HG03354 (cell line): ENCODE measurements around the gene FAM3D.
"Not testable (repeated sequence)": the region's sequence is repeated elsewhere in the genome, so short reads cannot be mapped to it uniquely, and the experiment has no call there.

ENCODE experiments used
- ATAC-seq: cut with Tn5 transposase; IDR thresholded peaks from one replicate; pipeline ENCODE4 v1.9.1; 2021; ENCODE audit warnings: mild to moderate bottlenecking; ENCODE audit not compliant: unreplicated experiment, poor library complexity, severe bottlenecking

FAM3D gene

DNA sequence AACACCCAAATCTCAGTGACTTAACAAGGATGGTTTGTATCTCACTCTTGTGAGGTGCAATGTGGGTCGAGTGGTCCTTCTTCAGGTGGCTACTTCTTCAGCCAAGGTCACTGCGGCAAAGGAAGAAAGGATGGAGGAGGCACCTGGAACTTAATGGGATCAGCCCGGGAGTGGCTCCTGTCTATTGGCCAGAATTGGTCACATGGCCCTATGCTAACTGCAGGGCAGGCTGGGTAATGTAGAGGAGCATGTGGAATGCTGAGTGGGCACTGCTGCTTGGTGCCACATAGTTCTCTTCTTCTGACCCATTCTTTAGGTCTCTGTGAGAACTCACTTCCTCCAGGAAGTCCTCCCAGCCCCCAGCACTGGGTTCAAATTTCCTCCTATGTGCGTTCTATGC is 20.3 kb upstream of the FAM3D start:
- ATAC-seq = no peak

DNA sequence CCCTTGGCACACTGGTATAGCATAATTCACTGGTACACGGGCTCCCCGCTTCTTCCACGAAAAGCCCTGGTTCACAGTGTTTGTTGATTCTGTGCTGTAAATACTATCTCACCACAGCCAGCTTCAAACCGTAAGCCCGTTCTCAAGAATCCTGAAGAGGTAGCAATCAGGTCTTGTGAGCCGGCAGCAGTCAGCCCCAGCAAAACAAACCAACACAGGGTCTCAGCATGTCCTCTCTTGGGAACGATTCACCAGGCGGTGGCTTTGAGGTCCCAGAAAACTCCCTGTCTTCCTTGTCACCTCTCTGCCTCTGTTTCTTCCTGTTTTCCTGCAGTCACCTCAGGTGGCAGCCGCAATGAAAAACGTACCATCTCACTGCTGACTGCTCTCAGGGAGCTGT is 19.1 kb upstream of the FAM3D start:
- no peak for ATAC-seq

DNA sequence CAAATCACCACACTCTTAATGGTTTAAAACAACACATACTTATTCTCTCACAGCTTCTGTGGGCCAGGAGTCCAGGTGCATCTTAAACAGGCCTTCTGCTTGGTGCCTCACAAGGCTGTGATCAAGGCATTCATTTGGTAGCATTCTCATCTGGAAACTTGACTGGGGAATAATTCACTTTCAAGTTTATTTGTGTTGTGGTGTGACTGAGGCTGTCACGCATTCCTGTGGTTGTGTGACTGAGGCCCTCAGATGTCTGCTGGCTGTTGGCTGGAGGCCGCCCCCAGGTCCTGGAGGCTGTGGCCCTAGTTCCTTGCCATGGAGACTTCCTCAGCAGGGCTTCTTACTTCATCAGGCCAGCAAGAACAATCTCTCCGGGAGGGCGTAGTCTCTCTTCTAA is 16.9 kb upstream of the FAM3D start:
- peak; percentile 58 for ATAC-seq

DNA sequence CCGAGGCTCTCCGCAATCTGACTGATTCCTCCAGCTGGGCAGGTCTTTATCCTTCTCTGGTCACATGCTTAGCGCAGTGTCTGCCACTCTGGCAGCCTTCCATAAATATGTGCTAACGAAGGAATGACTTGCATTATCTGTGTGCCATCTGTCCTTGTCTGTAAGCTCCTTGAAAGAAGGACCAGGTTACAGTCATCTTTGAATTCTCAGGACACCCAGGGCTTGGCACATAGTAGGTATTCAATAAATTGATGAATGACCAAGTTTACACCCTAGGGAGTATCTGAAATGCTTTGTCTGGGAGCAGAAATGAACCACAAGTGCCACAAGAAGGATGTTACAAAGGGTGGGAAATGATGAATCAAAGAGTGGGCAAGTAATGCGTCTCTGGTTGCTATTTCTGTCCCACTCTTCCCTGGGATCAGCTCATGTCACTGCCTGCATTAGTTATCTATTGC is 16.5 kb upstream of the FAM3D start:
- ATAC-seq = no peak

GRCh38 chr3:58681863-58682262 is 15.3 kb upstream of the FAM3D start:
- ATAC-seq = no peak

GRCh38 chr3:58680879-58681525 is 14.4 kb upstream of the FAM3D start:
- no peak for ATAC-seq

DNA sequence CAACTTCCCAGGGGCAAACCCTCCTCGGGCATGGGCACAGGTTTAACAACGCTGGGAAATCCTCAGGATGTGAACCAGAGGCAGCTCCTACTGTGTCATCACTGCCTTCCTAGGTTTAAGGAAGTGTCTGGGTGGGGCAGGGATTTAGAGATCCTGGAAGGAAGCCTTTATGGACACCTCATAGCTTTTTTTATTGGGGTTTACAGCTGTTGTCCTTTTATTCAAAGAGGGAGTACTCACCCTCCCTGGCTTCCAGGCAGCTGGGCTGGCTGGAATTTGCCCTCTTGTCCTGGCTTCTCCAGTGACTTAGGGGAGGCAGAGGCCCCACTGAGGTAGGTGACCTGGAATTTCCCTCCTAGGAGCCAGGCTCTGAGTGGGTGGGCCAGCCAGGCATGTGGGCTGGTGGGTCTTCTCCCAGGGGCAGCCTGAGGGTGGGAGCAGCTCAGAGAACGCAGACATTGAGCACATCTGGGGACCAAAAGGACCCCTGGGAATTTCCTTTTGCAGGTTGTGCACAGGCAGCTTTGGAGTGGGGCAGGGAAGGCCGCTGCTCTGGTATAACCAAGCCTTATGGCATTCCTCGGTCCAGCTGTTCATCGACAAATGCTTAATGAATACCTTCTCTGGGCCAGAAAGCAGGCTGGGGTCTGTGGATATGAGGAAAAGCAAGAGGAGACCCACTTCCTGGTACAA is 13.5 kb upstream of the FAM3D start:
- ATAC-seq = no peak

DNA sequence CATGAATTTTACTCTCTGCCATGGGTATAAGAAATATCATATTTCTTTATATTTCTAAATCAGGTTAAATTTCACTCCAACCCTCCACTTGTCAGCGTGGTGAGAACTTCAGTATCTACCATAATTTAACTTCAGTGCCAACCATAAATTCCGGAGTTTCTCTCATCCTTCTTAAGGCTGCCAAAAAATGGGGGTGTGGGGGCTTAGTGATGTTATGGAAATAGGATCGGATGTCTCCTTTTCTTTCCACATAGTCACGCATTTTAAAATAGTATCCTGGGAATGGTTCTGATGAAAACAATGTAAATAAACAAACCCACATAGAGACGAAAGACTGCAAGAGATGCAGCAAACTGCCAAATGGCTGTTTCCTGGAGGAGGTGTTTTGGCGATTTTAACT is 12.9 kb upstream of the FAM3D start:
- ATAC-seq = no peak

DNA sequence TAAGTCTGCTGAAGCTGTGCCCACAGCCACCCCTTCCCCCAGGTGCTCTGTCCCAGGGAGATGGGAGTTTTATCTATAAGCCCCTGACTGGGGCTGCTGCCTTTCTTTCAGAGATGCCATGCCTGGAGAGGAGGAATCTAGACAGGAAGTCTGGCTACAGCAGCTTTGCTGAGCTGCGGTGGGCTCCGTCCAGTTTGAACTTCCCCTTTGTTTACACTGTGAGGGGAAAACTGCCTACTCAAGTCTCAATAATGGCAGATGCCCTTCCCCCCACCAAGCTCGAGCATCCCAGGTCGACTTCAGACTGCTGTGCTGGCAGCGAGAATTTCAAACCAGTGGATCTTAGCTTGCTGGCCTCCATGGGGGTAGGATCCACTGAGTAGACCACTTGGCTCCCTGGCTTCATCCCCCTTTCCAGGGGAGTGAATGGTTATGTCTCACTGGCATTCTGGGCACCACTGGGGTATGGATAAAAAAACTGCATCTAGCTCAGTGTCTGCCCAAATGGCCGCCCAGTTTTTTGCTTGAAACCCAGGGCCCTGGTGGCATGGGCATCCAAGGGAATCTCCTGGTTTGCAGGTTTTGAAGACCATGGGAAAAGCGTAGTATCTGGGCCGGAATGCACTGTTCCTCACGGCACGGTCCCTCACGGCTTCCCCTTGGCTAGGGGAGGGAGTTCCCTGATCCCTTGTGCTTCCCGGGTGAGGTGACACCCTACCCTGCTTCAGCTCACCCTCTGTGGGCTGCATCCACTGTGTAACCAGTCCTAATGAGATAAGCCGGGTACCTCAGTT is 11.8 kb upstream of the FAM3D start:
- not testable (repeated sequence) for ATAC-seq

DNA sequence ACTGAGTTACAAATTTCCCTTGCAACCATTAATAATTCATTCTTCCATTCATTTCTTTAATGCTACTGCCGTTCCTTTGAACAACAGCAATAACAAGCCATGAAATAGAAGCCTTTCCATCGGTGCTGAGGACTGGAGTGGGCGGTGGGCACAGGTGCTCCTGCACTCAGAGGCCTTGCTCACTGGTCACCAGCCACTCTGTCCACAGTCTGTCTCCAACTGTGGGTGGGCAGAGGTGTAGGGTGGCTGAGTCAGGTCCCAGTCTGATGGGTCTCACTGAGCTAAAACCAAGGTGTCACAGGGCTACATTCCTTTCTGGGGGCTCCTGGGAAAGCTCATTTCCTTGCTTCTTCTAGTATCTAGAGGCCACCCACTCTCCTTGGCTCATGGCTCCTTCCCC is 6.3 kb upstream of the FAM3D start:
- ATAC-seq = no peak

- ATAC-seq = no peak
Measured at GRCh38 chr3:58672451-58672850, 5.9 kb upstream of the FAM3D start.

DNA sequence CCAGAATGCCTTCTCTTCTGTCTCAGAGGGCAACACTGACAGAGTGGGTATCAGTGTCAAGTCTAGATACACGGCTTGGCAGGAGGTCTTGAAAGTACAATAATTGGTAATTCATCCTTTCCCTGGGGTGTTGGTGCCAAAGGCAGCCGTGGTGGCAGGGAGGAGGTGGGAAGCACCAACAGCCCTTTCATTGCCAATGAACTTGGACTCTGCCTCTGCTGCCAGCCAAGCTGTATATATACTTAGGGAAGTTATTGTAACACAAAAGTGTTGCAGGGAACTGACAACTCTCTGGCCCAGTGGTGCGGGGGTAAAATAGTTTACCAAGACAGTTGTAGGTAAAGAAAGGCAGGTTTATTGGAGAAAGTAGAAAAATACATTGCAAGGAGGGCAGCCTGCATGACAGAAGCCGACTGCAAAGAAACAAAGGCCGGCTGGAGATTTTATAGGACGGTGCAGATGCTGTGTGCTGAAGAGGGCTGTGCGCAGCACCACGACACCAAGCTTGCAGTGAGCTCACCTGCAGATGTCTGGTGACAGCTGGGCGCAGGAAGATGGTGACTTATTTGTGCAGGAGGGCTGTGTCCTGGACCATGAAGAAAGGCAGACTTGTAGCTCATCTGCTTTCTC is 4.0 kb upstream of the FAM3D start:
- no peak for ATAC-seq

DNA sequence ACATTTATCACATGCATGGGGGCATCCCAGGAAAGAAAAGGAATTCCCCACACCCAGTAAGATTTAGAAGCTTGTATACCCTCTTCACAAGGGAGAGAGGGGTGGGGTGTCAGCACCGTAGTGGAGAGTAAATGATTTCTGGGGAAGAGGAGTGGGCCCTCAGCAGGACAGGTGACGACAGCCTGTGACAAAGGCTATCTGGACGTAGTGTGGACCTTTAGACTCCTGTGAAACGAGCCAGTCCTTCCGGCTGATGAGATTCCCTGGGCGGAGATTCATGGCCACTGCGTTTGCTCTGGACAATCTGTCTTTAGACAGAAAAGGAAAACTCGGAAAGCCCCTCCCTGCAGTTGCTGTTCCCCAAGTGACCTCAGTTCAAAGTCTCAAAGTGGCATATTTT is 1.7 kb upstream of the FAM3D start:
- no peak for ATAC-seq

DNA sequence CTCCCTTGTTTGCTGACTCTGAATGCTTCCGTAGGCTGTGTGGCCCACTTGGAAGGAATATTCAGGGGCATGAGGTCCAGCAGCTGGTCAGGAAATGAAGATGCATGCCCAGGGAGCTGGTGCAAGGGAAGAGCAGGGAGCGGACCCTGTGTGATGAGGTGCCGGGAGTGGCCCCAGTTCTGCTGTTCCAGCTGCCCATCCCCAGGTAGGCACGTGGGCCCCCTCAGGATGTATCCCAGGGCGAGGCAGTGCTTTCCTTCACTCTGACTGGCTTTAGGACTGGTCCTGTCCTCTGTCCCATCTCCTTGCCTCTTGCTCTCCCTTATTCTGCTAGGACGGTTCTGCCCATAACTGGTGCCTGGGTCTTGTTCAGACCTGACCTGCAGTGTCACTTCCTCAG is 1.1 kb upstream of the FAM3D start:
- ATAC-seq = no peak

GRCh38 chr3:58667229-58667628 is 655 bp upstream of the FAM3D start:
- no peak for ATAC-seq

- no peak for ATAC-seq
Measured at GRCh38 chr3:58665405-58665804, 1.2 kb downstream of the FAM3D start.

- ATAC-seq = no peak
Measured at GRCh38 chr3:58664611-58665010, 2.0 kb downstream of the FAM3D start.

GRCh38 chr3:58661836-58662420 is 4.6 kb downstream of the FAM3D start:
- ATAC-seq = no peak

- ATAC-seq = no peak
Measured at GRCh38 chr3:58660998-58661397, 5.6 kb downstream of the FAM3D start.

- ATAC-seq = no peak
Measured at GRCh38 chr3:58659051-58659675, 7.4 kb downstream of the FAM3D start.
